Effector memory CD4-positive, alpha-beta T cell (primary cell): Measurements from ENCODE around the gene ZBTB2.
"Not testable (repeated sequence)": the region's sequence is repeated elsewhere in the genome, so short reads cannot be mapped to it uniquely, and the experiment has no call there.

Experiments
- DNase-seq, 3 donors: peaks; one replicate each; pipeline ENCODE4 v3.0.0-alpha.2; 2020
- H3K27ac ChIP-seq: 2 replicates; pipeline ENCODE4 v1.7.0; 2013; ENCODE audit warnings: mild to moderate bottlenecking, low read length, moderate library complexity; ENCODE audit not compliant: insufficient read depth, poor library complexity, severe bottlenecking
- H3K27me3 ChIP-seq: replicated peaks from 2 replicates; pipeline ENCODE4 v1.7.0; 2013; ENCODE audit warnings: mild to moderate bottlenecking, low read length; ENCODE audit not compliant: insufficient read depth, control insufficient read depth, poor library complexity, severe bottlenecking
- H3K36me3 ChIP-seq: 2 replicates; pipeline ENCODE4 v1.7.0; 2013; ENCODE audit warnings: mild to moderate bottlenecking, low read length, moderate library complexity; ENCODE audit not compliant: control insufficient read depth, insufficient read depth
- H3K4me1 ChIP-seq: 2 replicates; pipeline ENCODE4 v1.7.0; 2013; ENCODE audit warnings: low read length, mild to moderate bottlenecking; ENCODE audit not compliant: control insufficient read depth, insufficient read depth, poor library complexity, severe bottlenecking
- H3K4me3 ChIP-seq: 2 replicates; pipeline ENCODE4 v1.7.0; 2013; ENCODE audit warnings: low read length, low read depth, mild to moderate bottlenecking; ENCODE audit not compliant: insufficient read depth, poor library complexity, severe bottlenecking
- H3K9me3 ChIP-seq: 2 replicates; pipeline ENCODE4 v1.7.0; 2013; ENCODE audit warnings: mild to moderate bottlenecking, low read length, moderate library complexity; ENCODE audit not compliant: control insufficient read depth

Gene ZBTB2

DNA sequence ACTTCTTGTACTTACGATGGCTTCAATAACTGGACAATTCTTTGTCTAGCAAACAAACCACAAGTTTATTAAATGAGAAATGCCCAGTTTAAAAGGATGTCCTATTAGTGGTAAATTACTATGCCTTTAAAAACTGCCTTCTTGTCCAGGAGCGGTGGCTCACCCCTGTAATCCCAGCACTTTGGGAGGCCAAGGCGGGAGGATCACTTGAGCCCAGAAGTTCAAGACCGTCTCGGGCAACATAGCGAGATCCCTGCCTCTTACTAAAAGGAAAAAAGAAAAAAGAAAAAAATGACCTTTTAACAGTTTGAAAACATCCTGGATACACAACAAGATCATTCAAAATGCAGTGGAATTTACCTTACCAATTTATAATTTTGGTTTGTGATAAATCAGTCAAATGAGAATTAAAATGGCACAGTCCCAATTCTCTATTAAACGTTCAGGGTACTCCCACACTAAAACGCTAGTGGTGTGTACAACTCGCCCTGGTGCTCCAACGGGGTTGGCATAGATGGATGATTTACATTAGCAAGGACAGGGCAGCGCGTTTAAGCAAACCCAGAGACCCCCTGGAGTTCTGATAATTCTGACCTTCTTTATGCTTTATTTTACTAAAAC lies 2.3 kb downstream of the ZBTB2 start:
- Histone ChIP-seq H3K9me3 (no peaks in the 10 kb centered on the region), H3K36me3 (no peaks in the 10 kb centered on the region), H3K27ac (peak overlapping the region; percentile 97), H3K4me1 (peaks cover 34% of the 10 kb centered on the region), H3K4me3 (peak overlapping the region; percentile 95), H3K27me3 (no peaks in the 10 kb centered on the region)
- no peak for DNase-seq

DNA sequence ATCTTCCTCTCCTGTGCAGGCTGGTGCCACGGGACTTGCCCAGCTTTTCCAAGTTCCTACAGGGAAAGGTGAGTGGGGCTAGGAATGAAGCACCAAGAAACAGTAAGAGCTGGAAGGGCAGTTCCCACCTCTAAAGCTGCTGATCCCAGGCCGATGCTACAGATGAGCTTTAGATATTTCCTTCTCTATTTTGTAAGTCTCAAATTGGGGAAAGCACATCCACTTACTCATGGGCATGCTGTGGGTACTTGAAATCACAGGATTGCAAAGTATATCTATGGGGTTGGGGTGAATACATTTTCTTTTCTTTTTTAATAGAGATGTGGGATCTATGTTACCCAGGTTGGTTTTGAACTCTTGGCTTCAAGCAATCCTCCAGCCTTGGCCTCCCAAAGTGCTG lies 3.1 kb downstream of the ZBTB2 start:
- peak overlapping the region; percentile 97 for H3K27ac ChIP-seq
- no peaks in the 10 kb centered on the region for H3K36me3 ChIP-seq
- H3K4me3 ChIP-seq, result no peak overlapping the region
- H3K4me1 ChIP-seq, result peaks cover 29% of the 10 kb centered on the region
- no peaks in the 10 kb centered on the region for H3K27me3 ChIP-seq
- DNase-seq, result no peak
- no peaks in the 10 kb centered on the region for H3K9me3 ChIP-seq

DNA sequence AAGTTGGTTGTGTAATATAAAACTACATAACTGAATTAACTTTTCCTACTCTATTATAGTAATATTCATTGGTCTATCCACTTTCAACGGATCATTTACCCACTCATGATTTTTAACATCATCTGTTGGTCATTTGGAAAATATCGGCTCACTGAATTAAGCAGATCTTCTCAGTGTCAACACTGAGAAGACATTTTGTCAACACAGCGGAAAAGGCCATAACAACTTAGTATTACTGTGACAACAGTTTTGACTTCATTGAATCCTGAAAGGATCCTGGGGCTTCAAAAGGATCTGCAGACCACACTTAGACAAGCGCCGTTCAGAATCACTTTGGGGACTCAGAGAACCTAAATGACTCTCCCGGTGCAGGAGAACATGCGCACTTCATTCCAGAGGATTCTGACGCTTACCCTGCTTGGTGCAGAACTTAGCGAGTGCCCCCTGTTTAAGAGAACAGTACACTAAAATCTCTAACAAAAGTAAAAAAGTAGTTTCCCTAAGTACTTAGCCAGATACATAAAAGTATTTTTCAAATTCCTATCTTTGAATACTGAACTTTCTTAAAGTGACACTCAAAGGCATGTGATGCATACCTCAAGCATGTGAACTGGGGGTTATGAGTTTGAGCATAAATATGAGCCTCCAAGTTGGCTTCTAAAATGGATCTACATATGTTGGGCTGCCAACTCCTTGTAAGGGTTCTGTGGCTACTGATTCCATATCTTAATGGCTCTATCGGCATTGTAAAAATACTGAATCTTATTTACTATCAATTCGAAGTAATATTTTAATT lies 4.0 kb downstream of the ZBTB2 start:
- Histone ChIP-seq H3K27ac (peak overlapping the region; percentile 15), H3K9me3 (no peaks in the 10 kb centered on the region), H3K4me3 (no peak overlapping the region), H3K27me3 (no peaks in the 10 kb centered on the region), H3K4me1 (peaks cover 21% of the 10 kb centered on the region), H3K36me3 (no peaks in the 10 kb centered on the region)
- DNase-seq, result no peak

DNA sequence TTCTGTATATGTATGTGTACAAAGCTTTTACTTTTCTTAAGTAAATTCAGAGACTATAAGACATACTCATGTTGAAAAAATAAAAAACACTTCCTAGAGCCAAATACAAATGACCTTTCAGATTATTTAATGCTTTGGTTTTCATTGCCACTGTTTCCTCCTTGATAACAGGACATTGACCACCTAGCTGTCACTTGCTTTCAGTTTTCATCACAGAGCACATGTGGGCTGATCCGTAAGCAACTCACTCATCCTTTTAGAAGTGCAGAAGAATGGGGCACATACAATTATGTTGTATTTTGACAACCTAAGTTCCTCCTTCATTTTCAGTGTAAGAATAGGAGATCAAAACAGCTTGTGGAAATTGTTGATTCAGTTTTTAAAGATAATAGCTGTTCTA lies 6.2 kb downstream of the ZBTB2 start:
- H3K36me3 ChIP-seq, result no peaks in the 10 kb centered on the region
- no peak for DNase-seq
- H3K27ac ChIP-seq, result no peak overlapping the region
- H3K27me3 ChIP-seq, result no peaks in the 10 kb centered on the region
- no peaks in the 10 kb centered on the region for H3K9me3 ChIP-seq
- H3K4me1 ChIP-seq, result peaks cover 21% of the 10 kb centered on the region
- H3K4me3 ChIP-seq, result no peak overlapping the region

DNA sequence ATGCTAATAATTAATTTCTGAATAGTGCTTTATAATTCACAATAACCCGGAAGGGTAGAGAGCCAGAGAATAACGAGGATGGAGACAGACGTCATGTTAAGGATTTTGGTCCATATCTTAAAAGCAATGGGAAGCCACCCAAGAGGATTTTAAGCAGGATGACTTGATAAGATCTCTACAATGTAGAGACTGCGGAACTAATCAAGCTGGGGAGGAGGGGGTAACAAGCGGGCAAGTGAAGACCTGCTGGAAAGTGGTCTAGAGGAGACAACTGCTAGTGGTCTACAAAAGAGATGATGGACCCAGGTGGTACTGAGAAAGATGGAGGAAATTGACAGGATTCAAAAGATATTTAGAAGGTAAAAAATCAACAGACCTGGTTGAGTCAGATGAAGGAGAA lies 7.2 kb downstream of the ZBTB2 start:
- DNase-seq, result no peak
- Histone ChIP-seq H3K9me3 (no peaks in the 10 kb centered on the region), H3K4me1 (peaks cover 26% of the 10 kb centered on the region), H3K4me3 (no peak overlapping the region), H3K27ac (no peak overlapping the region), H3K27me3 (no peaks in the 10 kb centered on the region), H3K36me3 (no peaks in the 10 kb centered on the region)

DNA sequence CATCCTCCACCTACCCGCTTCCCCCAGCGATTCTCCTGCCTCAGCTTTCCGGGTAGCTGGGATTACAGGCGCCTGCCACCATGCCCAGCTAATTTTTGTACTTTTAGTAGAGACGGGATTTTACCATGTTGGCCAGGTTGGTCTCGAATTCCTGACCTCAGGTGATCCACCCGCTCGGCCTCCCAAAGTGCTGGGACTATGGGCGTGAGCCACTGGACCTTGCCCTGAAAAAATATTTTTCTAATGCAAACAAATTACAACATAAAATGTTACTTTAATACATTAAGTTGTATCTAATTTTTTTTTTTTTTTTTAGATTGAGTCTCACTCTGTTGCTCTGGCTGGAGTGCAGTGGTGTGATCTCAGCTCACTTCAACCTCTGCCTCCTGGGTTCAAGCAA lies 8.7 kb downstream of the ZBTB2 start:
- not testable (repeated sequence) for H3K27me3 ChIP-seq, DNase-seq, H3K4me3 ChIP-seq, H3K9me3 ChIP-seq, H3K27ac ChIP-seq, H3K36me3 ChIP-seq
- peaks cover 14% of the 10 kb centered on the region for H3K4me1 ChIP-seq

DNA sequence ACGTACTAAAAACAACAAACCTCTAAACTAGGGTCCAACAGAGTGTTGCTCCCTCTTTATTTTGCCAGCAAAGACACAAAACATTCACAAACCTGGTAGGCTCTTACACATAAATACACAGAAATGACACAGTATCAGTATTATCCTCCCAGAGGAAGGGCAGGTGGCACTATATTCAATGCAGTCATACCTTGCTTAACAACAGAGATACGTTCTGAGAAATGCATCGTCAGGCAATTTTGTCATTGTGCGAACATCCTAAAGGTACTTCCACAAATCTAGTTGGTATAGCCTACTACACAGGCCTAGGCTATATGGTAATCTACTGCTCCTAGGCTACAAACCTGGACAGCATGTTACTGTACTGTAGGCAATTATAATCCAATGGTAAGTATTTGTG lies 9.6 kb downstream of the ZBTB2 start:
- Histone ChIP-seq H3K36me3 (no peaks in the 10 kb centered on the region), H3K4me3 (no peak overlapping the region), H3K27ac (no peak overlapping the region), H3K27me3 (no peaks in the 10 kb centered on the region), H3K9me3 (no peaks in the 10 kb centered on the region), H3K4me1 (peaks cover 12% of the 10 kb centered on the region)
- no peak for DNase-seq

DNA sequence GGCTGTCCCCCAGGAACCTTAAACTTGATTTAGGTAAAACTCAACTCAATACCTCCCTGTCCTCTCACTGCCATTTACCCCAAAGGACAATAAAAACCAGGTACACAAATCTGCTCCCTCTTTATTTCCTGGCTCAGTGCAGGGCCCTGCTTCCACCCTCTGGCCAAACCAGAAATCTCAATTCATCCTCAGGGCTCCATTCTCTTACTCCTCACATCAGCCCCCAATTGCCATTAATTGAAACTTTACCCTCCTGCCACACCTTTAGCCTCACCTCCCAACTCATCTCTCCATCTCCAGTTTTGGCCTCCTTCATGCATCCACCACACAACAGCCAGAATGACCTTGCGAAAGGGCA lies 10.5 kb downstream of the ZBTB2 start:
- H3K4me3 ChIP-seq, result peak overlapping the region; percentile 42
- H3K36me3 ChIP-seq, result no peaks in the 10 kb centered on the region
- H3K4me1 ChIP-seq, result peaks cover 16% of the 10 kb centered on the region
- H3K9me3 ChIP-seq, result no peaks in the 10 kb centered on the region
- H3K27ac ChIP-seq, result peak overlapping the region; percentile 73
- H3K27me3 ChIP-seq, result no peaks in the 10 kb centered on the region
- no peak for DNase-seq

DNA sequence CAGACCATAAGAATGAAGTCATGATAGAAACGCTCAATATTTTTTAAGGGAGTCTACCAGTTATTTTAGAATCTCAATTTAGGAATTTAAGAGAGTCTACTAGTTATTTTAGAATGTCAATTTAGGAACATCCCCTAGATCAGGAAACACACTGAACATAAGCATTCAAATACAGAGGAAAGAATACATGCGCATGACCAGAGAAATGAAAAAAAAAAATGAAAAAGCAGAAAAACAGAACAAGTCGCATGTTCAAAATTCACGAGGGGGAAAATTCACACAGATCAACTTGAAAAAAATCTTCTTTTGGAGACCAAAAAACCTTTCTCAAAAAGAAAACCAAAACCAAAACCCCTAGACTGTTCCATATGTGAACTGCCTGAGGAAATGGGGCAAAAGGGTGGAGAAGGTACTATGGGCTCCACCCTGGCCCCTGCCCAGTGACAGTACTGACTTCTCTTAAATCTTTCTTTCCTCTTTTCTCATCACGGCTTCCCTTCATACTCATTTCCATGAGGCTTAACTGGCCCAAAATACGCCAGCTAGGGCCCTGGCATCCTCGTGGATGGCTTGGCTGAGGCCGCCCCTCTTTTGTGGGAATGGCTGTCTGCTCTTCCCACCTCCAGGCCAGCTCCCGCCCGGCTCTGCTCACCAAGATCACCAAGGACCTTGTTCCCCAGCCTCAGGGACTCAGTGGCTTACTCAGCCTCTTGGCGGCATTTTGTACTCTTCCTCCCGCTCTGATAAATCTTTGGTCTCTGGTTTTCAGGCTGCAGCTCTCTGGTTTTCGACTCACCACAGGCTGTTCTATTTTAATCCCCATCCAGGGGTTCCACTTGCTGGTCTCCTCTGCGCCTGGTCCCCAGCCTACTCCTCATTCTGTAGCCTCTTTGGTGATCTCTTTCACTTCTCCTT lies 11.2 kb downstream of the ZBTB2 start:
- H3K9me3 ChIP-seq, result no peaks in the 10 kb centered on the region
- DNase-seq, result peak in 1 of 3 donors; percentile 12
- H3K4me1 ChIP-seq, result peaks cover 19% of the 10 kb centered on the region
- H3K27me3 ChIP-seq, result no peaks in the 10 kb centered on the region
- peak overlapping the region; percentile 73 for H3K27ac ChIP-seq
- no peaks in the 10 kb centered on the region for H3K36me3 ChIP-seq
- H3K4me3 ChIP-seq, result peak overlapping the region; percentile 42

DNA sequence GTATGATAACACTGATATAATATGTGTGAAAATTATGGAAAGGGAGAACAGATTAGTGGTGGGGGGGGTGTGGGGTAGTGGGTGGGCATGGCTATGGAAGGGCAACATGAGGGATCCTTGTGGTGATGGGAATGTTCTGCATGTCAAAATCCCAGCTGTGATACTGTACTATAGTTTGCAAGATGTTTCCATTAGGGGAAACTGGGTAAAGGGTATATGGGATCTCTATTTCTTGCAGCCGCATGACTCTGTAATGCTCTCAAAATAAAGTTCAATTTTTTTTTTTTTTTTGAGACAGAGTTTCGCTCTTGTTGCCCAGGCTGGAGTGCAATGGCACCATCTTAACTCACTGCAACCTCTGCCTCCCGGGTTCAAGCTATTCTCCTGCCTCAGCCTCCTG lies 14.3 kb downstream of the ZBTB2 start:
- Histone ChIP-seq H3K27ac (no peak overlapping the region), H3K9me3 (no peaks in the 10 kb centered on the region), H3K27me3 (no peaks in the 10 kb centered on the region), H3K36me3 (no peaks in the 10 kb centered on the region), H3K4me1 (peaks cover 42% of the 10 kb centered on the region), H3K4me3 (no peak overlapping the region)
- no peak for DNase-seq
